OCI-LY3 (cell line): Measurements from ENCODE around the gene RGS19.

Experiments used
- CTCF ChIP-seq: fragments of 200-600, 300-600 bp; sonication (generic); IDR thresholded peaks from 2 replicates; pipeline ENCODE4 v1.5.1; 2014; ENCODE audit warnings: antibody characterized with exemption, low read length, low read depth
- EZH2phosphoT487 ChIP-seq: fragments of 200-600 bp; shearing (Covaris generic); IDR thresholded peaks from 2 replicates; pipeline ENCODE4 v1.6.1; 2018; ENCODE audit warnings: antibody characterized with exemption, mixed run types, low read depth

GRCh38 chr20:64077876-64078551 lies 1.3 kb downstream of the RGS19 start:
- TF ChIP-seq CTCF: no peak
- no peak for TF ChIP-seq EZH2phosphoT487
